Neuronal stem cell (in vitro differentiated cells): Measurements from ENCODE around the gene HTATSF1.

ENCODE experiments used
- DNase-seq: peaks from one replicate; pipeline ENCODE4 v3.0.0-alpha.2; 2013; ENCODE audit warnings: low spot score
- H2AFZ ChIP-seq: one replicate; pipeline ENCODE4 v1.6.1; 2013; ENCODE audit warnings: mild to moderate bottlenecking, low read length, inconsistent platforms
- H2AK5ac ChIP-seq: 2 replicates; pipeline ENCODE4 v1.6.1; 2013; ENCODE audit warnings: low read depth, mild to moderate bottlenecking, inconsistent platforms, low read length, moderate library complexity, mixed read lengths
- H2BK120ac ChIP-seq: 2 replicates; pipeline ENCODE4 v1.6.1; 2013; ENCODE audit warnings: low read depth, mild to moderate bottlenecking, inconsistent platforms, low read length, moderate library complexity, mixed read lengths
- H2BK12ac ChIP-seq: one replicate; pipeline ENCODE4 v1.6.1; 2013; ENCODE audit warnings: low read length, inconsistent platforms
- H2BK15ac ChIP-seq: 2 replicates; pipeline ENCODE4 v1.6.1; 2013; ENCODE audit warnings: mild to moderate bottlenecking, low read length, inconsistent platforms, mixed read lengths
- H2BK5ac ChIP-seq: one replicate; pipeline ENCODE4 v1.6.1; 2013; ENCODE audit warnings: inconsistent platforms, mild to moderate bottlenecking, low read length, moderate library complexity
- H3K14ac ChIP-seq: one replicate; pipeline ENCODE4 v1.6.1; 2013; ENCODE audit warnings: low read length, inconsistent platforms
- H3K18ac ChIP-seq: 2 replicates; pipeline ENCODE4 v1.6.1; 2013; ENCODE audit warnings: low read length, inconsistent platforms
- H3K23ac ChIP-seq: 2 replicates; pipeline ENCODE4 v1.6.1; 2013; ENCODE audit warnings: low read depth, mild to moderate bottlenecking, mixed read lengths, low read length, inconsistent platforms; ENCODE audit not compliant: poor library complexity
- H3K27ac ChIP-seq: replicated peaks from 3 replicates; pipeline ENCODE4 v1.5.1; 2013; ENCODE audit warnings: low read length, inconsistent platforms
- H3K27me3 ChIP-seq, 3 experiments: 2 replicates each; pipeline ENCODE4 v1.6.1; 2013; ENCODE audit warnings: low read length in 3 of 3, mild to moderate bottlenecking in 2 of 3, inconsistent platforms in 1 of 3, low read depth in 1 of 3, mixed read lengths in 1 of 3, moderate library complexity in 1 of 3; ENCODE audit not compliant: control insufficient read depth in 3 of 3, insufficient read depth in 3 of 3
- H3K36me3 ChIP-seq, 2 donors: replicated peaks in 1 of 2; 2 replicates each; pipeline ENCODE4 v1.6.1; 2013; ENCODE audit warnings: low read length in 2 of 2; ENCODE audit not compliant: control insufficient read depth in 2 of 2, insufficient read depth in 2 of 2
- H3K4ac ChIP-seq: 2 replicates; pipeline ENCODE4 v1.6.1; 2013; ENCODE audit warnings: inconsistent platforms, mild to moderate bottlenecking, low read length, moderate library complexity
- H3K4me1 ChIP-seq, 2 donors: 1 replicate in 1 of 2; 2 replicates in 1 of 2; pipeline ENCODE4 v1.6.1; 2013; ENCODE audit warnings: low read length in 2 of 2, low read depth in 1 of 2; ENCODE audit not compliant: control insufficient read depth in 2 of 2, insufficient read depth in 1 of 2
- H3K4me2 ChIP-seq: one replicate; pipeline ENCODE4 v1.6.1; 2013; ENCODE audit warnings: mild to moderate bottlenecking, low read length, inconsistent platforms; ENCODE audit not compliant: insufficient read depth, poor library complexity, severe bottlenecking
- H3K4me3 ChIP-seq, 2 donors: 2 replicates each; pipeline ENCODE4 v1.5.1; 2013; ENCODE audit warnings: low read length in 2 of 2, mild to moderate bottlenecking in 2 of 2, inconsistent platforms in 1 of 2, moderate library complexity in 1 of 2
- H3K79me1 ChIP-seq: one replicate; pipeline ENCODE4 v1.6.1; 2013; ENCODE audit warnings: low read depth, mild to moderate bottlenecking, inconsistent platforms, low read length, moderate library complexity
- H3K9ac ChIP-seq: one replicate; pipeline ENCODE4 v1.6.1; 2013; ENCODE audit warnings: mild to moderate bottlenecking, low read depth, low read length, inconsistent platforms; ENCODE audit not compliant: poor library complexity
- H3K9me3 ChIP-seq, 2 donors: replicated peaks in 1 of 2; 2 replicates each; pipeline versions ENCODE3 to v1.6.1; 2013; ENCODE audit warnings: low read length in 2 of 2, mild to moderate bottlenecking in 2 of 2, inconsistent platforms in 1 of 2, low read depth in 1 of 2, mixed read lengths in 1 of 2, moderate library complexity in 1 of 2; ENCODE audit not compliant: control insufficient read depth in 2 of 2, insufficient read depth in 1 of 2
- H4K8ac ChIP-seq: one replicate; pipeline ENCODE4 v1.6.1; 2013; ENCODE audit warnings: low read depth, mild to moderate bottlenecking, inconsistent platforms, low read length, moderate library complexity
- H4K91ac ChIP-seq: one replicate; pipeline ENCODE4 v1.6.1; 2013; ENCODE audit warnings: low read length, low read depth, mild to moderate bottlenecking, inconsistent platforms; ENCODE audit not compliant: poor library complexity
- WGBS, 2 donors: extraction: QIAGEN DNeasy Blood & Tissue Kit; methylation state at CpG; one replicate each; pipeline ENCODE4 v1.1.7; 2013; ENCODE audit warnings: missing lambda C conversion rate in 2 of 2, mixed read lengths in 1 of 2; ENCODE audit not compliant: insufficient read length in 2 of 2, insufficient replicate concordance in 1 of 2; ENCODE audit errors: extremely low coverage in 2 of 2; 5-methylcytosine and 5-hydroxymethylcytosine counted together

HTATSF1 gene

GRCh38 chrX:136487647-136488046 is 9.7 kb upstream of the HTATSF1 start, which contains the start of gene BRS3:
Gene BRS3 (plus strand): TSS chrX:136487947. CDS start chrX:136488115, 168 bp downstream.
- H3K27me3 ChIP-seq: peaks cover 0 to 29% (median 0%) of the 10 kb centered on the region in 3 experiments
- no peak within 1 kb of the TSS for H2AFZ ChIP-seq
- no peak within 1 kb of the TSS for H3K27ac ChIP-seq
- no peak within 1 kb of the TSS for H3K9ac ChIP-seq
- no peak for DNase-seq
- H3K9me3 ChIP-seq: no peaks in the 10 kb centered on the region
- H3K18ac ChIP-seq: no peak within 1 kb of the TSS
- no peak within 1 kb of the TSS for H2BK15ac ChIP-seq
- no CpG with 5 or more reads among the region's 4 CpGs for WGBS, 2 donors
- no peak within 1 kb of the TSS for H2BK5ac ChIP-seq
- H3K4me3 ChIP-seq: no peak within 1 kb of the TSS
- H3K4ac ChIP-seq: no peak within 1 kb of the TSS
- no peaks in the 10 kb centered on the region for H3K36me3 ChIP-seq
- H2BK12ac ChIP-seq: no peak within 1 kb of the TSS
- H4K8ac ChIP-seq: no peak within 1 kb of the TSS
- H2AK5ac ChIP-seq: no peak within 1 kb of the TSS
- H4K91ac ChIP-seq: no peak within 1 kb of the TSS
- H2BK120ac ChIP-seq: no peak within 1 kb of the TSS
- no peak within 1 kb of the TSS for H3K14ac ChIP-seq
- no peak within 1 kb of the TSS for H3K4me2 ChIP-seq
- no peak within 1 kb of the TSS for H3K23ac ChIP-seq
- no peaks in the 10 kb centered on the region for H3K79me1 ChIP-seq
- H3K4me1 ChIP-seq: no peaks in the 10 kb centered on the region

GRCh38 chrX:136488706-136489105 is 8.7 kb upstream of the HTATSF1 start:
- H3K27me3 ChIP-seq: peaks cover 0 to 34% (median 0%) of the 10 kb centered on the region in 3 experiments
- H4K8ac ChIP-seq: no peak overlapping the region
- no peak overlapping the region for H3K14ac ChIP-seq
- H4K91ac ChIP-seq: no peak overlapping the region
- H3K18ac ChIP-seq: no peak overlapping the region
- H3K23ac ChIP-seq: no peak overlapping the region
- H2BK12ac ChIP-seq: no peak overlapping the region
- H2BK5ac ChIP-seq: no peak overlapping the region
- H3K27ac ChIP-seq: no peak overlapping the region
- no peak overlapping the region for H3K4ac ChIP-seq
- H3K36me3 ChIP-seq: no peaks in the 10 kb centered on the region
- no peak overlapping the region for H3K4me3 ChIP-seq
- H3K9me3 ChIP-seq: no peaks in the 10 kb centered on the region
- H3K79me1 ChIP-seq: no peaks in the 10 kb centered on the region
- H2AFZ ChIP-seq: no peak overlapping the region
- H3K4me1 ChIP-seq: no peaks in the 10 kb centered on the region
- H2AK5ac ChIP-seq: no peak overlapping the region
- no peak overlapping the region for H3K4me2 ChIP-seq
- no peak overlapping the region for H2BK120ac ChIP-seq
- H2BK15ac ChIP-seq: no peak overlapping the region
- WGBS, 2 donors: no CpG with 5 or more reads among the region's 5 CpGs
- DNase-seq: no peak
- H3K9ac ChIP-seq: no peak overlapping the region

GRCh38 chrX:136491832-136492231 is 5.6 kb upstream of the HTATSF1 start:
- Histone ChIP-seq H3K27me3 (peaks cover 0 to 34% (median 0%) of the 10 kb centered on the region in 3 experiments), H3K23ac (no peak overlapping the region), H3K4me3 (no peak overlapping the region), H2BK5ac (no peak overlapping the region), H2BK15ac (no peak overlapping the region), H3K9me3 (no peaks in the 10 kb centered on the region), H2AFZ (no peak overlapping the region), H3K9ac (no peak overlapping the region), H2BK120ac (no peak overlapping the region), H3K4ac (no peak overlapping the region), H3K18ac (no peak overlapping the region), H3K4me2 (no peak overlapping the region), H3K14ac (no peak overlapping the region), H3K4me1 (no peaks in the 10 kb centered on the region), H3K27ac (no peak overlapping the region), H3K79me1 (no peaks in the 10 kb centered on the region), H2AK5ac (no peak overlapping the region), H4K91ac (no peak overlapping the region), H2BK12ac (no peak overlapping the region), H3K36me3 (no peaks in the 10 kb centered on the region), H4K8ac (no peak overlapping the region)
- DNase-seq: no peak
- WGBS, 2 donors: no CpG with 5 or more reads among the region's 6 CpGs

GRCh38 chrX:136493011-136493410 is 4.4 kb upstream of the HTATSF1 start:
- H2BK5ac ChIP-seq: no peak overlapping the region
- no CpG with 5 or more reads among the region's 1 CpG for WGBS, 2 donors
- H3K4ac ChIP-seq: no peak overlapping the region
- H2AFZ ChIP-seq: no peak overlapping the region
- no peak overlapping the region for H3K23ac ChIP-seq
- H3K14ac ChIP-seq: no peak overlapping the region
- no peaks in the 10 kb centered on the region for H3K9me3 ChIP-seq
- H4K8ac ChIP-seq: no peak overlapping the region
- H2BK15ac ChIP-seq: no peak overlapping the region
- H3K4me3 ChIP-seq: no peak overlapping the region
- H3K9ac ChIP-seq: no peak overlapping the region
- H2BK120ac ChIP-seq: no peak overlapping the region
- no peaks in the 10 kb centered on the region for H3K79me1 ChIP-seq
- DNase-seq: no peak
- H2AK5ac ChIP-seq: no peak overlapping the region
- H3K4me2 ChIP-seq: no peak overlapping the region
- H3K36me3 ChIP-seq: no peaks in the 10 kb centered on the region
- H2BK12ac ChIP-seq: no peak overlapping the region
- no peak overlapping the region for H3K18ac ChIP-seq
- H3K27ac ChIP-seq: no peak overlapping the region
- H3K27me3 ChIP-seq: peaks cover 0 to 33% (median 0%) of the 10 kb centered on the region in 3 experiments
- no peaks in the 10 kb centered on the region for H3K4me1 ChIP-seq
- no peak overlapping the region for H4K91ac ChIP-seq
